GM18870 (cell line): Measurements from ENCODE around the gene CDC42BPA.

Experiments used
- ATAC-seq: cut with Tn5 transposase; IDR thresholded peaks from one replicate; pipeline ENCODE4 v1.9.1; 2021; ENCODE audit warnings: moderate library complexity; ENCODE audit not compliant: unreplicated experiment

The CDC42BPA gene

DNA sequence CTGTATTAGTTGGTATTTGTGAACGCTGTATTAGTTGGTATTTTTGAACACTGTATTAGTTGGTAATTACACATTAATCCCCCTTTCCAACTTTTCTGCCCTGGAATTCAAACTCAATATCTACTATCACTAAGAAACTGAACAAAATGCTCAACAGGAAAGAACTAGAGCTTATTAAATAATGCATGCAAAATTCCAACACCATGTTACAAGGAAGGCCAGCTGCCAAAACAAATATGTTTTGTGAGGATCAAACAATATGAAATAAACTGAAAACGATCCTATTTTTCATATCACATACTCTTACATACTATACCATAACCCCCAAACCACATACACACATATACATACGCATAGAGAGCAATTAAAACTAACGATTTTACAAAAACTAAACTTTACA is 104.9 kb downstream of the CDC42BPA start:
- ATAC-seq, result no peak

DNA sequence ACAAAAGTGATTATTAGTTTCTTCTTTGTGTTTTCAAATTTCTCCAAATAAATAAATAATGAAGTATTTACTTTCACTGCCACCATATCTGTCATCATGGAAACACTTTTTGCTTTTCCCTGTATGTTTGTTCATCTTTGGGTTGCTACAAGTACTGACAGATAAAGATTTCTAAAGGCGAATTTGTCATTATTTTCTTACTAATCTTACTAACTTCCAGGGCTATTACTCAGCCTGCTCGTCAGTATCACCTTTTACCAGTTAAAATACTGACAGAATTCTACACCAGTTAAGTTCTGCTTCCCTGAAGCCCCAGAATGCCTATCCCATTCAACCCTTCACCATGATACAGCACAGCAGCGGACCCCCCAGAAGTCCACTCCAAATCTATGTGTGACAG is 106.1 kb downstream of the CDC42BPA start:
- no peak for ATAC-seq

DNA sequence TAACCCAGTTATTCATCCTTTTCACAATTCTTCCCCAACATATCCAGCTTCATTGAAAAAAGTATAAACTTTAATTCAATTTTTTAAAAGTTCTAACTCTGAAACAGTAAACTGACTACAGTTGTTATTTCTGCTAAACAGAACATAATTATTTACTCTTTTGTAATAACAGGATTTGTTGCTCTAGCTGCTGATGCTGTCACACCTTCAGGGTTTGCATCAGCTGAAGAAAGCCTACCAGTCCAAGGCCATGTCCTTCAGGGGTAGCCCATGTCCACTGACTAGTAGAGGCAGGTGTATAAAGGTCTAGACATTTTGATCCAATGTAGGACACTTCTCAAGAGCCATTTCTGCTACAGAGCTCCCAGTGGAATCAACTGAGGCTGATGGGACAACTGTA is 107.7 kb downstream of the CDC42BPA start:
- no peak for ATAC-seq

DNA sequence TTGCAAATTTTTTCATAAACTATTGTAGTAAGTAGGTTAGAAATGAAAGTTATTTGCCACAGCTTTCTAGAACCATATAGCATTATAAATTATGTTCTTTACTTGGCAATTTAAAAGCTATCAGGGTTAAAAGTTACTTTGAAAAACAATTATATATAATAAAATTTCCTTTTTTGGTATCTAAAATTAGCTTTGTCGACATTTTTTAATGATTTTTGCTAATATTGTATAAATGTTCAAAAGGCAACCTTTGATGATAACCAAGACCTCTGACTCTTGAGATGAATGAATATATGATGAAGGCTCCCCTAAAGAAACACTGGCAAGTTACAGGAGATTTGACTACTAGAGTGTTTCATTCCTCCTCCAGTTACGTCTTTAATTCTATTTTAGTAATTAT is 121.2 kb downstream of the CDC42BPA start:
- no peak for ATAC-seq

DNA sequence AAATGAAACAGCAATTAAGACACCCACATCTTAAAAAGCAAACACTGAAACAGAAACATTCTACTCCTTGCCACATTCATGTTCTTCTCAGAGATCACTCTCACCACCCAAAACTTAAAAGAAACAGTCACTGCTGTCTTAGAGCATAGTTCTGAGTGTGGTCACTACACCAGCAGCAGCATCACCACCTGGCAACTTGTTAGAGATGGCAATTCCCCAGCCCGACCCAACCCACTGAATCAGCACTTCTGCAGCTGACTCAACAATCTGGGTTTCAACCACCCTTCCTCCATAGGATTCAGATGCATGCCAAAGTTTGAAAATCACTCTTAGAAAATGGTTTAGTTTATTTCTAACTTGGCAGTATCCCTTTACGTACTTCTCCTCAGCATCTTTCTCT is 126.1 kb downstream of the CDC42BPA start:
- peak; percentile 81 for ATAC-seq

DNA sequence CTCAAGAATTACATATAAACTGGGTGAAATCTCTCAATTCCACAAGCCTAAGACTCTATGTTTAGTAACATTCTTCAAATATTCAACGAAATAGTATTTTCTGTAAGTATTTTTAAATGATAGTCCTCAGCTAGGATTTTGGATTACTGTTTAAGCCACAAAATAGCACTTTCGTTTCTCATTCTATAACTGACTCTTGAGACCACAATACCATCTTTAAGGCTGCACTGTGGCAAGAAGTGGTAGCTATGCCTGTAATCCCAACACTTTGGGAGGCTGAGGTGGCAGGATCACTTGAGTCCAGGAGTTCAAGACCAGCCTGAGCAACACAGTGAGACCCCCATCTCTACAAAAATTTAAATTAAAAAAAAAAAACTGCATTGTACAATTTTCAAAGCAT is 126.7 kb downstream of the CDC42BPA start:
- ATAC-seq, result peak; percentile 74

DNA sequence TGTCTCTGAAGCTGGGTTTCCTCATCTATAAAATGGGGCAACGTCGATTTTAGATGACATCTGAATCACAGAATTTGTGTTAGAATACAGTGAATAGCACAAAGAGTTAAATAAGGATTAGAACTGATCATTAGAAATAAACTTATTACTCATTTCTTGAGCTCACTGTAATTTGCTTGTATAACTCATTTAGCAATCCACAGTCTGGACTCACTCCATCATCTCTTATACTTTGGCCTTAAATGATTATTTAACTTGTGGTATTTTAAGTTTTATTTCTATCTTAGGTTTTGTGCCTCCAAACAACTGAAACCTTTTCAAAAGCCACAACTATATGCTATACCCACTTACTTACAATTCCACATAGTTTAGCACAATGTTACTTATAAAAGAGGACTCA is 128.0 kb downstream of the CDC42BPA start:
- ATAC-seq, result no peak

DNA sequence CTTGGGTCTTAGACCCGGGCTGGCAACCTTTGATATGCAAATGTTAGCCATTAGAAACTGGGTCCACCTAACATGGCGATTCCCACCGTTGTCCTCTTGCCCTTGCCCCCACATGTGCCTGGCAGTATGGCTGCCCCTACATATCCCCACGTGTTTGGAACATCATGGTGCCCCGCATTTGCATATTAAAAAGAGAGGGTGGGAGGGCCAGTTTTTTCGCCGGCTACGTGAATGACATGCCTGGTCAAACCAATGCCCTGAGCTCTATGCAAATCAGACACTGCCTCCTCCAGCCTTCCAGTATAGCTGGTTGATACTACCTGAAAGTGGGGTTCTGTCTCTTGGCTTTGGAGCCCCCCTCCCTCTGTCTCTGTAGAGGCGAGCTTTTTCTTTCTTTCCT is 133.0 kb downstream of the CDC42BPA start:
- no peak for ATAC-seq

DNA sequence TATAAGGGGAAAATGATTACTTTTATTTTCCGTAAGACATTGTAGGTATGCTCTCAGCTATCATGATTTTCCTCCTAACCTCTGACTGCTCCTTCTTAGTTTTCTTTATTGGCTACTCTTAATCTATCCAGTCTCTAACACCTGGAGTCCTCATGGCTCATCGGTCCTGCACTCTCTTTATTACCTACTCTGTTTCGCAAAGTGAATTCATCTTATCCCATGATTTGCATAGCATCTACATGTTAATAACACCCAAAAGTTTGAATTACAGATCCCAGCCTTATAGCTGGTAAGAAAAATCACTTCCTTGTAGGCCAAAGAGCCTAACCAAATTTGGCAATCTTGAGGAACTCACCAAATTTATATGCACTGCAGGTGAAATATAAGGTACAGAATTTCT is 136.3 kb downstream of the CDC42BPA start:
- no peak for ATAC-seq

DNA sequence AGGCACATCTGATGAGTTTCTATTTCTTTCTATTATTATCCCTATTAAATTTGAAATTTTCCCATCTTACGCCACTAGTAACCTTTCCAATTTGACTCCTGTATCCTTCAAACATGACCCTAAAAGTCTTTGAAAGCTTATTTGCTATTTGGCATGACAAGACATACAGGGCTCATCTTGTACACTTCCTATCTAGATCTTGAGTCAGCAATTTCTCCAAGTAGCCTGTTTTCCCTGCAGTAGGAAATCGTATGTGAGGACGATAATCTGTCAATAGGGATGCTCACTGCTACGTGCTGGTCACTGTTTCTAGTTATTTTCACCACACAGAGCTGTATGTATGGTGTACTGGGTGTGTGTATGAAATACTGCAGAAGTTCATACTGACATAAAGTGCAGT is 142.7 kb downstream of the CDC42BPA start:
- no peak for ATAC-seq

DNA sequence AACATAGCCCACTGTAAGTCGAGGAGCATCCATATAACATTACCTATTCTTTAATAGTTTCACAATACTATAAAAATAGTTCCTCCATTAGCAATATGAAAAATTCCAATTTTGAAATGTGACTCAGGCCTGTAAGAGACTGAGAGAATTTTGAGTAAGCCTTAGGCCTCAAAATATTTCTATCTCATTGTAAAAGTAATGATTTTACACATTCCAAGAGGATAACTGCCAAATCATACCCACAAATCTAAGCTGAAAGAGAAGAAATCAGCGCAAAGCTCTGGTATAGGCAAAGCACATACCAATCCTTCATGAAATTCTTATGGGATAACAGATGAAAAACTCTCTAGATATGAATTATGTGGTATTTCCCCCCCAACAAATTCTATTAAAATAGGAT is 144.1 kb downstream of the CDC42BPA start:
- no peak for ATAC-seq

DNA sequence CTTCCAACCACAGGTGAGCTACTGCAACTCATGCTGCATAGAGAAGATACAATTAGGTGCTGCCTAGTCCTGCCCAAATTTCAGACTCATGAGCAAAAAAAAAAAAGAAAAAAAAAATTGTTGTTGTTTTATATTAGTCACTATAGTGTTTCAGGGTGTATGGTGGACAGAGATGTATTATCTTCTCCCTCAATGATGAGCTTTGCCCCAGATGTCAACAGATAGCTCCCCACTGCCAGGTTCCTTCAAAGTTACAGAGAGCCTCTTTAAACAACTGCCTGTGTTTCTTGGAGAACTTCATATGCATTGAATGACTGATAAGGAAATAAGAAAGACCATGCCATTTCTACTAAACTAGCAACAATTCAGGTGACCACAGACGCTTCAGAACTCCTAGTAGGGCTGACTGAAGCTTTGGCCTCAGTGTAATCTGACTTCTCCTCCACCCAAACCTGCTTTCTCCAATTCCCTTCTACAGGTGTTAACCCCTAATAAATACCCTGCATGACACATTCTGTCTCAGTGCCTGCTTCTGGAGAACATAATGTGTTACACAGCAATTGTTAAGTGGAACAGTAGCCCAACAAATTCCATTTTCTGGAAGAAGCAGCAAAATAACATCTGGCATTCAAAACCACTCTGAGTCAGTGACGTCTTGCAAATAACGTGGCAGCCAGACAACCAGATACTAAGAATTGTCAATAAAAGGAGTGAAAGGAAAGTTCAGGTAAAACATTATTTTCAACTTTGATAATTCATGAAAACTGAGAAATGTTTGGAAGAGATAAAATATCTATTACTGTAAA is 147.7 kb downstream of the CDC42BPA start:
- no peak for ATAC-seq

DNA sequence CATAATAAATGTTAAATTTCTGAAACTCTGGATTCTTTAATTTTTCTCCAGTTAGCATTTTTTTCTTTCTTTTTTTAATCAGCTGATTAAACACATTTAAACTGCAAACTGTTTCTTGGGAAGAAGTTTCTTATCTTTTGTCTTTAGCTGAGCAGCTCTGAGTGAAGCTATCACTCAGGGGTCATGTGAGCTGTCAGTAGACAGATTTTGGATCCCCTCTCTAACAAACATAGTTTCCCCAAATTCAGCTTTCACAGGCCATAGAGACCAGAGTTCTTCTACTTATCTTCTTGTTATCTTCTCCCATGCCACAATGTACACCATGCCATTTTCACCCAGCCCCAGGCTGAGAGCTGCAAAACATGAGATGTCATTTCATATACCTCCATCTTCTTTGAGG is 148.9 kb downstream of the CDC42BPA start:
- ATAC-seq, result no peak

DNA sequence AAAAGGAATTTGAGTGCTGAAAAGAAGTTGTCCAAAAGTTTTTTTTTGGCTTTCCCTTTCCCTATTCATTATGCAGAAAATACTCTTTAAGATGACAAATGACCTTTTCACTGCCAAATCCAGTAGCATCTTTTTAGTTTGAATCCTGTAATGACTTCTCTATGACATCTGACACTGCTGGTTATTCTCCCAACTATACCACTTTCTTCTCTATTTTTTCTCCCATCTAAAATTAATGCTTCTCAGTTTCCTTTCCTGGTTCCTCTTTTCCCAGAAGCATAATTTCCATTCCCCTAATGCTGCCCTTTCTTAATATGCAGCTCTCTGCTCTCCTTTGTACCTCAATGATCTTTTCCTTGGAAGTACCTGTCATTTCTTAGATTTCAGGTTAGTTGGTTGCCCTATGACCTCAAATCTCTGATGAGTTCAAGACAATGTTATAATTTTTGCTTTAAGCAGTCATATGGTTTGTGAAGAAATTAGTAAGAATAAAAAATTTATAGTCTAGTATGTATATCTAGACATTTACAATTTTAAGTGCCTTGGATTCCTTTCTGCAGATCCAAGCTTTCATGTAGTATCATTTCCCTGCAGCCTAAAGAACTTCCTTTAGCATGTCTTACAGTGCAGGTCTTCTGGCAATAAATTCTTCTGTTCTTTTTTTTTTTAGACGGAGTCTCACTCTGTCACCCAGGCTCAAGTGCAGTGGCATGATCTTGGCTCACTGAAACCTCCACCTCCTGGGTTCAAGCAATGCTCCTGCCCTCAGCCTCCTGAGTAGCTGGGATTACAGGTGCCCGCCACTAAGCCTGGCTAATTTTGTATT is 150.8 kb downstream of the CDC42BPA start:
- no peak for ATAC-seq

DNA sequence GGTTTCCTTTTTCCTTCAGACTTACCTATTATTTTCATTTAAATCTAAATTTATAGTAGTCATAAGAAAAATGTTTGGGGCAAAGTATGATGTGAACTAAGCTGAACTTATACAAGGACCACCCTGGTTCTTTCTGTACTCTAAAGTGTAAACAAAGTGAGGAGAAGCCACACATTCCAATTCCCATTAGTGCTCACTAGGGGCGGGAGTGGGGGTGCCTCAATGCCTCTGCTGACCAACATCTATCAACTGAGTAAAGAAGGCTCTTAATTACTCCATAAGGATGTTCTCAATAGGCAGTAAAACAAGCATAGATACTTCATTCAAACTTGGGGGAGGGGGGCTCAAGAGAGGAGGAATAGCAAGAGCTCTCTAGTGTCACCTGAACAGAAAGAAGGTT is 151.7 kb downstream of the CDC42BPA start:
- ATAC-seq, result no peak

DNA sequence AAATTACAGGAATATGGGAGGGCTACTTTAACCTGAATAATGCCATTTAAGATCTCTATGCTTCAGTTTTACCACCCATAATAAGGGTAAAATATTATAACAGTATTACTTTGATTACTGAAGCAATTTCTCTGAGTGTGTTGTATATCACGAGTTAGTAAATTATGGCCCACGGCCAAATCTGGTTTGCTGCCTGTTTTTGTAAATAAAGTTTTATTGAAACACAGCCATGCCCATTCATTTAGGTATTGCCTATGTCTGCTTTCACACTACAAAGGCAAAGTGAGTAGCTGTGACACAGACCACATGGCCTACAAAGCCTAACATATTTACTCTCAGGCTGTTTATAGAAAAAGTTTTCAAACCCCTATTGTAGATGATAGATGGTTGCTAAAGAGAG is 156.8 kb downstream of the CDC42BPA start:
- no peak for ATAC-seq

DNA sequence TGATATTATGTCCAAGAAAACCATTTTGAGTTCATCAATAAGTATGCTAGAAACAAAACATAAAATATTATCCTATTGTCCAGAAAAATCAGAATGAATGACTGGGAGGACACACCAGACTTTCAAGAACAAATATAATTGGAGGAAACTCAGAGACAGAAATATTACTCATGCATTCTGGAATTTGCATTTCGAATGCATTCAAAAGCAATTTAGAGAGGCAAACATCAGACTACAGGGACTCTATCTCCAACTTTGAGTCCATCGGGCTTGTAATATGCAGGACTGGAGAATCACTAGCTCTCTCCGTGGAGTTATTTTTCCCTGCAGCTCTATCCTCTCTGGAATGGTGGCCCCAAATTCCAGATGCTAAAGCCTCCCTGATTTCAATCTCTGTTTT is 161.8 kb downstream of the CDC42BPA start:
- ATAC-seq, result no peak

DNA sequence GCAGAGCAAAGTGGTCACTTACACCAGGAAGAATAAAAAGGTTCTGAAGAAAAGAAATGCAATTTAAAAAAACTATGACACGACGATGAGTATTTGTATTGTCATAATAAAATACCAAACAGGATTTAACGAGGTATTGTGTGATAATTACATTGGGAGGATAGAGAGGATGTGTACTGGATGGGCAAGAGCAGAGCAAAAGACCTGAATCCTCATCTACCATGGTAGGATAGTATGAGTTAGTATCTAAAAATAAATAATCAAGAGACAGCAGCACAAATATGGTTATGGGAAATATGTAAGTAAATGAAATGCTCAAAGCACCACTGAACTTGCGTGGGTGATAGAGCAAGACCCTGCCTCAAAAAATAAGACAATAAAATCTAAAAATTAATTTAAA is 162.6 kb downstream of the CDC42BPA start:
- ATAC-seq, result no peak

DNA sequence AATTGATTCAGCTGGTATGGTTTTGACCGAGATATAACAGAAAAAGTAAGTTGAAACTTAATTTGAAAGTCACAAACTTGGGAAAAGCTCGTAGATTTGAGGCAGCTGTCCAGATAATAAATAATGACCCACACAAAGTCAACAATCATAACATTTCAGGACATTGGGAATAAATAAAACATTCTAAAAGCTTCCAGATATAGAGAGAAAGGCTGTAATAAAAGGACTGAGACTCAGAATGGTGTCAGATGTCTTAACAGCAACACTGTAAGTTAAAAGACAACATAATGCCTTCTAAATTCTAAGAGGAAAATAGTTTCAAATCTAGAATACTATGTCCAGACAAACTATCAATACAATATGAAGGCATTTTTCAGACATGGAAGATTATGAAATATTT is 163.3 kb downstream of the CDC42BPA start:
- no peak for ATAC-seq

DNA sequence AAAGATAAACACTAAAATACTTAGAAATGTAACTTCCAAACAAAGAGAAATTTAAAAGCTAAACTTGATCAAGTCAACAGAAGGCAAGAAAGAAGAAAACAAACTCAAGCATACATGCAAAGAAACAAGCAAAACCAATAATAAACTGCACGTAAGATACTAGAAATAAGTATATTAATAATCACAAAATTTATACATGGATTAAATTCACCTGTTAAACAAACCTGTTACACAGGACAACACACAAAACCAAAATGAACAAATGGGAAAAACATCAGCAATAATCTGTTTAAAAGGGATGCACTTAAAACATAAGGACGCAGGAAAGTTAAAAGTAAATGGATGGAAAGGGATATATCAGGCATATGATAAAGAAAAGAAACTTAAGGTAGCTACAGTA is 165.8 kb downstream of the CDC42BPA start:
- no peak for ATAC-seq

DNA sequence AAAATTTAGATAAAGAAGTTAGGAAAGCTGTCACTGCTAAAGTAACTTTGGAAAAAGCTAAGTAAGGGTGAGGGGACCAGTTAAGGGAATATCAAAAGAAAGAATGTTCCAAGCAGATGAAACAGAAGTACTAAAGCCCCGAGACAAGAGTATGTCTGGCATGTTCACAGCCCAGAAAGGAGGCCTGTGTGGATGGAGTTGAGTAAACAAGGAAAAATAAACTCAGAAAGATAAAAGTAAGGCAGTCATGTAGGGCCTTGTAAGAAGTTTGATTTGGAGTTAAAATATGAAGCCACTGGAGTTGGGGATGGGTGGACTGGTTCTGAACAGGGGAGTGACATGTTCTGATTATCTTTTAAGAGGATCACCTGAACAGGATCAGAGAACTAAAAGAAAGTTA is 177.9 kb downstream of the CDC42BPA start:
- ATAC-seq, result no peak

DNA sequence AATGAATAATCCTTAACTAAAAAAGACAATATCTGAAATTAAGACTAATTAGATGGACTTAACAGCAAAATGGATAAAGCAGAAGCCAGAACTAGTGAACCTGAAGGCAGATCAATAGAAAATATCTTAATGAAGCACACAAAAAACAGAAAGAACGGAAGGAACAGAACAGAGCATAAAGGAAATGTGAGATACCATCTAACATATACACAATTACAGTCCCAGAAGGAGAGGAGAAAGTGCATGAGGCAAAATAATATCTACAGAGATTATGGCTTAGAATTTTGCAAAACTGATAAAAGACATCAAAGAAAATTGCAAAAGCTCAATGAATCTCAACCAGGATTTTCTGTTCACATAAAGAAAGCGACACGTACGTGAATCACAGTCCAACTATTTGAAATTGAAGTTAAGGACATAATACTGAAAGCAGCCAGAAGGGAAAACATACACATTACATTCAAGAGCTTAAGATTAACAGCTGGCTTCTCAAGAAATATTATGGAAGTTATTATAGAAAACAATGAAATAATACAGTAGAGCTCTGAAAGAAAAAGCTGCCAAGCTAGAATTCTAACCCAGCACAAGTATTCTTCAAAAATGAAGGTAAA is 182.0 kb downstream of the CDC42BPA start:
- no peak for ATAC-seq
